ENCODE data around the gene TMEM117.

The TMEM117 gene

DNA sequence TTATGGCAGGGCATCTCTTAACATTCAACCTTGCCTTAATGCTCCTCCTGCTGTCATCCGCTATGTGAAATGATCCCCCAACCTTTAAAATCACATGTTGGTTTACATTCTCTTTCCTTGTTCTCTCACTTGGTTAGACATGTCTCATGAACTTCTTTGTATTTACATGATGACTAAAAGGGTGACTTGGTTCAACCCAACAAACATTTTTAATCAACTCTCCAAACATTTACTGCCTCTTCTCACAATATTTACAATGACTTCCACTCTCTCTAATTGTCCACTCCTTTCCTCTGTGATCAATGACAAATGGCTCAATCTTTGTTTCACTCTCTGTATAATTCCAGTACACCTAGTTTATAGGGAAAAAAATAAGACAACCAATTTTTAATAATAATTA, 534.1 kb downstream of the TMEM117 start:
- Histone ChIP-seq H3K9me3 (replicated peaks in 1 of 2; ENCODE audit: control insufficient read depth in 2 of 2, insufficient read depth in 1 of 2, low read depth in 1 of 2, low read length in 2 of 2) (no peaks in the 10 kb centered on the region), H3K23ac (ENCODE audit: low read depth, low read length, poor library complexity) (no peak overlapping the region), H3K18ac (ENCODE audit: low read length) (no peak overlapping the region), H3K4me3 (ENCODE audit: low read length in 2 of 2) (no peak overlapping the region), H2AK5ac (ENCODE audit: low read depth, low read length) (no peak overlapping the region), H2BK120ac (ENCODE audit: low read depth, low read length) (no peak overlapping the region), H3K27me3 (ENCODE audit: control insufficient read depth in 3 of 3, insufficient read depth in 3 of 3, low read depth in 1 of 3, low read length in 3 of 3) (no peaks in the 10 kb centered on the region), H3K36me3 (replicated peaks in 1 of 2; ENCODE audit: control insufficient read depth in 2 of 2, insufficient read depth in 2 of 2, low read length in 2 of 2) (no peaks in the 10 kb centered on the region), H4K8ac (ENCODE audit: low read depth, low read length) (no peak overlapping the region), H3K27ac (replicated peaks; ENCODE audit: low read length) (no peak overlapping the region), H3K9ac (ENCODE audit: low read depth, low read length, poor library complexity) (no peak overlapping the region), H2BK15ac (ENCODE audit: low read length) (no peak overlapping the region), H4K91ac (ENCODE audit: low read depth, low read length, poor library complexity) (no peak overlapping the region), H2BK12ac (ENCODE audit: low read length) (no peak overlapping the region), H3K4ac (ENCODE audit: low read length) (no peak overlapping the region), H3K14ac (ENCODE audit: low read length) (no peak overlapping the region), H3K79me1 (ENCODE audit: low read depth, low read length) (no peaks in the 10 kb centered on the region), H3K4me1 (ENCODE audit: control insufficient read depth in 2 of 2, insufficient read depth in 1 of 2, low read depth in 1 of 2, low read length in 2 of 2) (no peaks in the 10 kb centered on the region), H2BK5ac (ENCODE audit: low read length) (no peak overlapping the region), H3K4me2 (ENCODE audit: insufficient read depth, low read length, poor library complexity, severe bottlenecking) (no peak overlapping the region), H2AFZ (ENCODE audit: low read length) (no peak overlapping the region)
- WGBS, 2 donors (ENCODE audit: extremely low coverage in 2 of 2, insufficient read length in 2 of 2, insufficient replicate concordance in 1 of 2), result no CpG with 5 or more reads among the region's 1 CpG
- no peak for DNase-seq (ENCODE audit: low spot score)

DNA sequence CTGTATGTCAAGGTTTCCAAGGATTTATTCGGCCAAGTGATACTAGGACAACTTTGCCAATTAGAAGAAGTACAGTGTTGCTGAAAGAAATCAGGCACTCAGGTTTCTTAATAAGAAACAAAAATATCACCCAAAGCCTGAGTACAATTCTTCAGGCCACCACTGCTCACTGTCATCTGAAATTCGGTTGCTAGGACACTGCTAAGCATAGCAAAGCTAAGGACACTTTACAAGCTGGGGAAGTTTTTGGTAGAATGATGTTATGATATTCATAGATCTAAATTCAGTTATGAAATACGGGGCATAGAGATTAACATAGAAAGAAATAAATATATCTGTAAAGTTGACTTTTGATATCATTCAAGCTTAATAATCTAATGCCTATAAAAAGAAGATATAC, 535.1 kb downstream of the TMEM117 start:
- no peak overlapping the region for H2BK5ac ChIP-seq (ENCODE audit: low read length)
- no peak overlapping the region for H2BK12ac ChIP-seq (ENCODE audit: low read length)
- no peak overlapping the region for H2AFZ ChIP-seq (ENCODE audit: low read length)
- H3K36me3 ChIP-seq (replicated peaks in 1 of 2; ENCODE audit: control insufficient read depth in 2 of 2, insufficient read depth in 2 of 2, low read length in 2 of 2), result no peaks in the 10 kb centered on the region
- no peaks in the 10 kb centered on the region for H3K79me1 ChIP-seq (ENCODE audit: low read depth, low read length)
- no peak overlapping the region for H2BK120ac ChIP-seq (ENCODE audit: low read depth, low read length)
- H2BK15ac ChIP-seq (ENCODE audit: low read length), result no peak overlapping the region
- H3K4me3 ChIP-seq (ENCODE audit: low read length in 2 of 2), result no peak overlapping the region
- peaks cover 0 to 4% of the 10 kb centered on the region in 2 donors for H3K4me1 ChIP-seq (ENCODE audit: control insufficient read depth in 2 of 2, insufficient read depth in 1 of 2, low read depth in 1 of 2, low read length in 2 of 2)
- no peak overlapping the region for H4K8ac ChIP-seq (ENCODE audit: low read depth, low read length)
- no peak overlapping the region for H3K4ac ChIP-seq (ENCODE audit: low read length)
- H3K9ac ChIP-seq (ENCODE audit: low read depth, low read length, poor library complexity), result no peak overlapping the region
- H3K4me2 ChIP-seq (ENCODE audit: insufficient read depth, low read length, poor library complexity, severe bottlenecking), result no peak overlapping the region
- H3K27ac ChIP-seq (replicated peaks; ENCODE audit: low read length), result no peak overlapping the region
- H3K27me3 ChIP-seq (ENCODE audit: control insufficient read depth in 3 of 3, insufficient read depth in 3 of 3, low read depth in 1 of 3, low read length in 3 of 3), result no peaks in the 10 kb centered on the region
- no peak overlapping the region for H3K14ac ChIP-seq (ENCODE audit: low read length)
- H3K9me3 ChIP-seq (replicated peaks in 1 of 2; ENCODE audit: control insufficient read depth in 2 of 2, insufficient read depth in 1 of 2, low read depth in 1 of 2, low read length in 2 of 2), result no peaks in the 10 kb centered on the region
- no CpG with 5 or more reads among the region's 3 CpGs for WGBS, 2 donors (ENCODE audit: extremely low coverage in 2 of 2, insufficient read length in 2 of 2, insufficient replicate concordance in 1 of 2)
- no peak for DNase-seq (ENCODE audit: low spot score)
- no peak overlapping the region for H4K91ac ChIP-seq (ENCODE audit: low read depth, low read length, poor library complexity)
- H2AK5ac ChIP-seq (ENCODE audit: low read depth, low read length), result no peak overlapping the region
- H3K23ac ChIP-seq (ENCODE audit: low read depth, low read length, poor library complexity), result no peak overlapping the region
- H3K18ac ChIP-seq (ENCODE audit: low read length), result no peak overlapping the region

DNA sequence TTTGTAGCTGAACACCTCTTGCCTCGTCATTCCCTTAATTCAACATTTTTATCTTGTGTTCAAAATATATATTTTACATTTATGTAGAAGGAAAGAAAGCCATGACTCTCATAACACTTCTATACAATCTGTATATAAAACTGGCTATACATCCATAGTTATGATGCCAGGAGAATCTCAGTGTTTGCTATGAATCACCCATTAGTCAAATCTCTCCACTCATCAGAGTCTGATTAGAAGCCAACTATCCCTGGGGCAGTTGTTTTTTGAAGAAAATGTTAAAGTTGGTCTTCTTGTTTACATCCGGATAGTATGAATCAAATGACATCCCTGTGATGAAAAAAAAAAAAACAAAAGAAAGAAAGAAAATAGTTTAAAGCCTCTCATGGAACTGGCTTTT, 536.4 kb downstream of the TMEM117 start:
- Histone ChIP-seq H3K9ac (ENCODE audit: low read depth, low read length, poor library complexity) (no peak overlapping the region), H3K18ac (ENCODE audit: low read length) (no peak overlapping the region), H4K8ac (ENCODE audit: low read depth, low read length) (no peak overlapping the region), H3K79me1 (ENCODE audit: low read depth, low read length) (no peaks in the 10 kb centered on the region), H3K27ac (replicated peaks; ENCODE audit: low read length) (no peak overlapping the region), H2BK12ac (ENCODE audit: low read length) (no peak overlapping the region), H4K91ac (ENCODE audit: low read depth, low read length, poor library complexity) (no peak overlapping the region), H3K4ac (ENCODE audit: low read length) (no peak overlapping the region), H3K4me1 (ENCODE audit: control insufficient read depth in 2 of 2, insufficient read depth in 1 of 2, low read depth in 1 of 2, low read length in 2 of 2) (peaks cover 0 to 4% of the 10 kb centered on the region in 2 donors), H3K14ac (ENCODE audit: low read length) (no peak overlapping the region), H3K27me3 (ENCODE audit: control insufficient read depth in 3 of 3, insufficient read depth in 3 of 3, low read depth in 1 of 3, low read length in 3 of 3) (no peaks in the 10 kb centered on the region), H2BK5ac (ENCODE audit: low read length) (no peak overlapping the region), H3K9me3 (replicated peaks in 1 of 2; ENCODE audit: control insufficient read depth in 2 of 2, insufficient read depth in 1 of 2, low read depth in 1 of 2, low read length in 2 of 2) (no peaks in the 10 kb centered on the region), H2BK120ac (ENCODE audit: low read depth, low read length) (no peak overlapping the region), H2BK15ac (ENCODE audit: low read length) (no peak overlapping the region), H3K4me3 (ENCODE audit: low read length in 2 of 2) (no peak overlapping the region), H2AK5ac (ENCODE audit: low read depth, low read length) (no peak overlapping the region), H3K4me2 (ENCODE audit: insufficient read depth, low read length, poor library complexity, severe bottlenecking) (no peak overlapping the region), H2AFZ (ENCODE audit: low read length) (no peak overlapping the region), H3K23ac (ENCODE audit: low read depth, low read length, poor library complexity) (no peak overlapping the region), H3K36me3 (replicated peaks in 1 of 2; ENCODE audit: control insufficient read depth in 2 of 2, insufficient read depth in 2 of 2, low read length in 2 of 2) (no peaks in the 10 kb centered on the region)
- DNase-seq (ENCODE audit: low spot score), result no peak
- WGBS, 2 donors (ENCODE audit: extremely low coverage in 2 of 2, insufficient read length in 2 of 2, insufficient replicate concordance in 1 of 2), result no CpG with 5 or more reads among the region's 2 CpGs

DNA sequence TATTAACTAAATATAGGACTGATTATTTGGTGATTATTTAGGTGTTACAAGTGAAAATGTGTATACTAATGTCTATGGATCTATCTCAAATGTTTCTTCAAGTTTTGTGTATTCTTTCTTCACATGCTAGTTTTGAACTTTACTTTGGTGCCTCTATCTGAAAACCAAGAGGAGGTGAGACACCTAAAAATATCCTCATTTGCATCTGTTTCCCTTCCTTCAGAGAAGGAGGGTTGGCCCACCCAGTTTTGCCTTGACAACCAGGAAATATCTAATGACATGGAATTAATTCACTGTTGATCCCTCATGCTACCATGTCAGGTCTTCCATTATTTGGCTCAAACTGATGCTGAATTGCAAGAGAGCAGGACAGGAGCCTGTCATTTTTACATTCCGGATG, 539.8 kb downstream of the TMEM117 start:
- no peak overlapping the region for H3K4me2 ChIP-seq (ENCODE audit: insufficient read depth, low read length, poor library complexity, severe bottlenecking)
- no peak overlapping the region for H3K23ac ChIP-seq (ENCODE audit: low read depth, low read length, poor library complexity)
- H3K4me1 ChIP-seq (ENCODE audit: control insufficient read depth in 2 of 2, insufficient read depth in 1 of 2, low read depth in 1 of 2, low read length in 2 of 2), result peaks cover 0 to 4% of the 10 kb centered on the region in 2 donors
- H3K36me3 ChIP-seq (replicated peaks in 1 of 2; ENCODE audit: control insufficient read depth in 2 of 2, insufficient read depth in 2 of 2, low read length in 2 of 2), result no peaks in the 10 kb centered on the region
- no peak overlapping the region for H2AK5ac ChIP-seq (ENCODE audit: low read depth, low read length)
- H3K18ac ChIP-seq (ENCODE audit: low read length), result no peak overlapping the region
- no peak overlapping the region for H2BK5ac ChIP-seq (ENCODE audit: low read length)
- H3K79me1 ChIP-seq (ENCODE audit: low read depth, low read length), result no peaks in the 10 kb centered on the region
- H3K9me3 ChIP-seq (replicated peaks in 1 of 2; ENCODE audit: control insufficient read depth in 2 of 2, insufficient read depth in 1 of 2, low read depth in 1 of 2, low read length in 2 of 2), result no peaks in the 10 kb centered on the region
- H4K8ac ChIP-seq (ENCODE audit: low read depth, low read length), result no peak overlapping the region
- H2BK15ac ChIP-seq (ENCODE audit: low read length), result no peak overlapping the region
- no peaks in the 10 kb centered on the region for H3K27me3 ChIP-seq (ENCODE audit: control insufficient read depth in 3 of 3, insufficient read depth in 3 of 3, low read depth in 1 of 3, low read length in 3 of 3)
- DNase-seq (ENCODE audit: low spot score), result no peak
- no peak overlapping the region for H3K27ac ChIP-seq (replicated peaks; ENCODE audit: low read length)
- H2BK120ac ChIP-seq (ENCODE audit: low read depth, low read length), result no peak overlapping the region
- H3K9ac ChIP-seq (ENCODE audit: low read depth, low read length, poor library complexity), result no peak overlapping the region
- no CpG with 5 or more reads among the region's 1 CpG for WGBS, 2 donors (ENCODE audit: extremely low coverage in 2 of 2, insufficient read length in 2 of 2, insufficient replicate concordance in 1 of 2)
- no peak overlapping the region for H4K91ac ChIP-seq (ENCODE audit: low read depth, low read length, poor library complexity)
- no peak overlapping the region for H3K14ac ChIP-seq (ENCODE audit: low read length)
- H2AFZ ChIP-seq (ENCODE audit: low read length), result no peak overlapping the region
- H3K4ac ChIP-seq (ENCODE audit: low read length), result no peak overlapping the region
- H3K4me3 ChIP-seq (ENCODE audit: low read length in 2 of 2), result no peak overlapping the region
- H2BK12ac ChIP-seq (ENCODE audit: low read length), result no peak overlapping the region
